KMS-11 (cell line): ENCODE results near the gene CHST13.

Experiments
- H2AFZ ChIP-seq: fragments of 200-600 bp; sonication (generic); 2 replicates; pipeline ENCODE4 v1.6.1; 2016; ENCODE audit warnings: antibody characterized with exemption, mixed run types, low read depth
- H3K27ac ChIP-seq: fragments of 200-600 bp; sonication (generic); 2 replicates; pipeline ENCODE4 v1.6.1; 2016; ENCODE audit warnings: mild to moderate bottlenecking, mixed run types
- H3K27me3 ChIP-seq: fragments of 200-600 bp; sonication (generic); 2 replicates; pipeline ENCODE4 v1.6.1; 2017; ENCODE audit warnings: mild to moderate bottlenecking, low read depth, mixed run types, moderate library complexity; ENCODE audit not compliant: insufficient read depth
- H3K36me3 ChIP-seq: fragments of 200-600 bp; sonication (generic); 2 replicates; pipeline ENCODE4 v1.6.1; 2017; ENCODE audit warnings: mild to moderate bottlenecking, mixed run types; ENCODE audit not compliant: insufficient read depth
- H3K4me1 ChIP-seq: fragments of 200-600 bp; sonication (generic); 2 replicates; pipeline ENCODE4 v1.6.1; 2016; ENCODE audit warnings: mild to moderate bottlenecking, low read depth, mixed run types; ENCODE audit not compliant: poor library complexity, severe bottlenecking
- H3K4me2 ChIP-seq: fragments of 200-600 bp; sonication (generic); 2 replicates; pipeline ENCODE4 v1.7.0; 2016; ENCODE audit warnings: mild to moderate bottlenecking, mixed run types
- H3K4me3 ChIP-seq: fragments of 200-600 bp; sonication (generic); IDR thresholded peaks from 2 replicates; pipeline ENCODE4 v1.6.1; 2017; ENCODE audit warnings: low read depth, low read length, mixed read lengths; ENCODE audit not compliant: insufficient read depth
- H3K79me2 ChIP-seq: fragments of 200-600 bp; sonication (generic); 2 replicates; pipeline ENCODE4 v1.6.1; 2016; ENCODE audit warnings: low read depth, mixed run types; ENCODE audit not compliant: insufficient read depth
- H3K9ac ChIP-seq: fragments of 200-600 bp; sonication (generic); 2 replicates; pipeline ENCODE4 v1.6.1; 2016; ENCODE audit warnings: mild to moderate bottlenecking, mixed run types
- H4K20me1 ChIP-seq: fragments of 200-600 bp; sonication (generic); 2 replicates; pipeline ENCODE4 v1.6.1; 2016; ENCODE audit warnings: mild to moderate bottlenecking, mixed run types; ENCODE audit not compliant: insufficient read depth
- CTCF ChIP-seq: fragments of 200-600 bp; sonication (generic); conservative IDR thresholded peaks from 2 replicates; pipeline ENCODE4 v1.6.1; 2017; ENCODE audit warnings: low read depth, mild to moderate bottlenecking, antibody characterized with exemption, low read length, moderate library complexity, mixed read lengths

CHST13 gene

GRCh38 chr3:126516936-126517290, 7.0 kb upstream of the CHST13 start:
- no peaks in the 10 kb centered on the region for H3K36me3 ChIP-seq
- H3K79me2 ChIP-seq, result no peaks in the 10 kb centered on the region
- no peak overlapping the region for H3K4me2 ChIP-seq
- no peaks in the 10 kb centered on the region for H3K4me1 ChIP-seq
- 0 out of 2 replicates have a peak, but pooled peaks cover 2% of the 10 kb centered on the region for H3K27me3 ChIP-seq
- no peak overlapping the region for H2AFZ ChIP-seq
- no peak overlapping the region for H3K4me3 ChIP-seq
- TF ChIP-seq CTCF, result no peak
- no peaks in the 10 kb centered on the region for H4K20me1 ChIP-seq
- no peak overlapping the region for H3K27ac ChIP-seq
- H3K9ac ChIP-seq, result no peak overlapping the region

- H3K4me2 ChIP-seq, result no peak within 1 kb of the TSS
- H3K27me3 ChIP-seq, result 0 out of 2 replicates have a peak, but pooled peaks cover 2% of the 10 kb centered on the region
- H2AFZ ChIP-seq, result no peak within 1 kb of the TSS
- TF ChIP-seq CTCF, result no peak
- no peaks in the 10 kb centered on the region for H4K20me1 ChIP-seq
- no peaks in the 10 kb centered on the region for H3K36me3 ChIP-seq
- H3K4me3 ChIP-seq, result no peak within 1 kb of the TSS
- no peak within 1 kb of the TSS for H3K9ac ChIP-seq
- no peaks in the 10 kb centered on the region for H3K79me2 ChIP-seq
- no peak within 1 kb of the TSS for H3K27ac ChIP-seq
- no peaks in the 10 kb centered on the region for H3K4me1 ChIP-seq
Measured at GRCh38 chr3:126517291-126517951, 6.5 kb upstream of the CHST13 start, which contains the start of gene UROC1. UROC1 (minus strand) TSS chr3:126517773; CDS start chr3:126517719, 54 bp downstream.

- Histone ChIP-seq H3K27ac (no peak overlapping the region), H3K9ac (no peak overlapping the region), H3K4me2 (no peak overlapping the region), H3K27me3 (0 out of 2 replicates have a peak, but pooled peaks cover 2% of the 10 kb centered on the region), H4K20me1 (no peaks in the 10 kb centered on the region), H3K36me3 (no peaks in the 10 kb centered on the region), H3K4me1 (no peaks in the 10 kb centered on the region), H2AFZ (no peak overlapping the region), H3K79me2 (no peaks in the 10 kb centered on the region), H3K4me3 (no peak overlapping the region)
- no peak for TF ChIP-seq CTCF
Measured at GRCh38 chr3:126517986-126518778, 5.8 kb upstream of the CHST13 start.

GRCh38 chr3:126518779-126519177, 5.2 kb upstream of the CHST13 start:
- no peak overlapping the region for H3K27ac ChIP-seq
- H3K36me3 ChIP-seq, result no peaks in the 10 kb centered on the region
- no peak for TF ChIP-seq CTCF
- no peak overlapping the region for H3K4me2 ChIP-seq
- no peak overlapping the region for H2AFZ ChIP-seq
- no peaks in the 10 kb centered on the region for H3K79me2 ChIP-seq
- no peaks in the 10 kb centered on the region for H4K20me1 ChIP-seq
- H3K4me3 ChIP-seq, result no peak overlapping the region
- H3K9ac ChIP-seq, result no peak overlapping the region
- H3K27me3 ChIP-seq, result 0 out of 2 replicates have a peak, but pooled peaks cover 2% of the 10 kb centered on the region
- H3K4me1 ChIP-seq, result no peaks in the 10 kb centered on the region
